AG04450 (cell line): ENCODE results near the gene NCAM1. TPM values are rescaled to one million over a fixed set of nuclear protein-coding genes. Genes with fewer than 3 reads are reported as not detected.

Experiments used
- CTCF ChIA-PET: fragments of 300-600, 350-600 bp; formaldehyde crosslinking; extraction: SDS; loops from one replicate; lab custom pipeline; 2022; ENCODE audit warnings: antibody characterized with exemption, inconsistent platforms; lab: Charles Lee
- POLR2A ChIA-PET: fragments of 350-600 bp; formaldehyde crosslinking; extraction: SDS; loops from one replicate; lab custom pipeline; 2021; ENCODE audit warnings: antibody characterized with exemption, inconsistent platforms; lab: Yijun Ruan, JAX
- DNase-seq: peaks from one replicate; pipeline ENCODE4 v3.0.0-alpha.2; 2011; ENCODE audit warnings: low read depth, low spot score
- H3K27ac ChIP-seq: one replicate; pipeline ENCODE4 v1.5.1; 2012; ENCODE audit warnings: low read depth, low read length, control low read depth
- H3K27me3 ChIP-seq: one replicate; pipeline ENCODE4 v1.6.0; 2012; ENCODE audit warnings: low read length; ENCODE audit not compliant: control insufficient read depth, insufficient read depth
- H3K4me3 ChIP-seq: 2 replicates; pipeline ENCODE4 v1.5.1; 2011; ENCODE audit warnings: mild to moderate bottlenecking, low read depth, low read length, control low read depth
- H3K9me3 ChIP-seq: 2 replicates; pipeline ENCODE4 v1.5.1; 2012; ENCODE audit warnings: low read length; ENCODE audit not compliant: control insufficient read depth, insufficient read depth
- CTCF ChIP-seq: IDR thresholded peaks from 2 replicates; pipeline ENCODE4 v1.5.1; 2011; ENCODE audit warnings: low read depth, low read length, control low read depth, inconsistent platforms
- polyA plus RNA-seq: library from polyadenylated mRNA; depleted of rRNA; stranded (reverse); fragments of >200 nt; gene quantifications from 2 replicates; pipeline ENCODE4 v1.2.3, GENCODE V29; 2011

Gene NCAM1
- polyA plus RNA-seq, 1 experiment, result not detected

GRCh38 chr11:113119074-113119473, 157.9 kb downstream of the NCAM1 start:
- no peak for TF ChIP-seq CTCF
- Histone ChIP-seq H3K27me3 (no peaks in the 10 kb centered on the region), H3K9me3 (no peaks in the 10 kb centered on the region), H3K27ac (no peak overlapping the region), H3K4me3 (no peak overlapping the region)
- DNase-seq, result no peak
- ChIA-PET POLR2A (no interaction called here), CTCF (no interaction called here)

- CTCF ChIA-PET, result no interaction called here
- Histone ChIP-seq H3K4me3 (no peak overlapping the region), H3K27ac (no peak overlapping the region), H3K9me3 (no peaks in the 10 kb centered on the region), H3K27me3 (no peaks in the 10 kb centered on the region)
- POLR2A ChIA-PET, result no interaction called here
- no peak for DNase-seq
- TF ChIP-seq CTCF, result no peak
Measured at GRCh38 chr11:113119966-113120736, 158.9 kb downstream of the NCAM1 start.

- Histone ChIP-seq H3K9me3 (no peaks in the 10 kb centered on the region), H3K27me3 (no peaks in the 10 kb centered on the region), H3K27ac (no peak overlapping the region), H3K4me3 (no peak overlapping the region)
- ChIA-PET CTCF (no interaction called here), POLR2A (no interaction called here)
- no peak for DNase-seq
- no peak for TF ChIP-seq CTCF
Measured at GRCh38 chr11:113121746-113122145, 160.5 kb downstream of the NCAM1 start.

GRCh38 chr11:113124006-113124405, 162.8 kb downstream of the NCAM1 start:
- POLR2A ChIA-PET, result no interaction called here
- H3K27me3 ChIP-seq, result no peaks in the 10 kb centered on the region

More at GRCh38 chr11:113124006-113124405, 162.8 kb downstream of the NCAM1 start:
- no peaks in the 10 kb centered on the region for H3K9me3 ChIP-seq
- TF ChIP-seq CTCF, result no peak
- no peak overlapping the region for H3K27ac ChIP-seq
- H3K4me3 ChIP-seq, result no peak overlapping the region
- CTCF ChIA-PET, result no interaction called here
- no peak for DNase-seq
